Embryonic facial prominence (tissue), 1 donor: Measurements from ENCODE around the gene LEMD2.
"Not testable (repeated sequence)": the region's sequence is repeated elsewhere in the genome, so short reads cannot be mapped to it uniquely, and the experiment has no call there.

Experiments used
- DNase-seq: peaks from one replicate; pipeline ENCODE4 v3.0.0-alpha.2; 2016; ENCODE audit errors: extremely low spot score

LEMD2 gene

DNA sequence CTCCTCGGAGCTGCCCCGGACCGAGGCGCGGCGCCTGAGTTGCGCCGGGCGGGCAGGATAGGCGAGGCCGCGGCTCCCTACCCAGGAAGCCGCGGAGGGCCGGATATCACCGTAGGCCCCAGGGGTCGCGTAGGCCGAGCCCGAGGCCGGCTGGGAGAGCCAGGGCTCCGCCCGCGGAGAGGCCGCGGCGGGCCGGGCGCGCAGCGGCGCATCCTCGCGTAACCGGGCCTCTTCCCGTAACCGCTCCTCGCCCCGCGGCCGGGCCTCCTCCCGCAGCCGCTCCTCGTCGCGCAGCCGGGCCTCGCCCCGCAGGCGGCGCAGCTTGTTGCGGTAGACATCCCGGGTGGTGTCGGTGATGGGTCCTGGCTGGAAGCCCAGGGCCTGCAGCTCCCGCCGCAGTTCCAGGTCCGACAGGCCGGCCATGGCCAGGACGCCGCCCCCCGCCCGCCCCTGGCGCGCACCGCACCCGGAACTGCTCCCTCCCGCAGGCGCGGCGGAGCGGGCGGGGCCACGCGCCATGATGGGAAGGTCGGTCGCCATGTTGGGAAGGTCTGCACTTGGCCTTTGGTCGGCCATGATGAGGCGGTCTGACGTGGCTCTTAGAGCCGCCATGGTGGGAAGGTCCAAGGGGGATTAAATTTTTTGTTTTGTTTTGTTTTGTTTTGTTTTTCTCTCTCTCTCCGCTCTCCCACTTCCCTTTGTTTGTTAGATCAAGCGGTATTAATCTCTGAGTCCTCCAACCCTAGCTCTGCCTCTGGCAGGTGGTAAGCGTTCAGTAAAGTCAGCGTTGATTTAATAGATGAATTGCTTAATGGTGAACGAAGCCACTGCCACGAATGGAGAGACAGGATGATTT is at the start of gene LEMD2:
Gene LEMD2, minus strand, starts transcription at position 437 of the 856 bp plus-strand sequence. Its CDS starts 14 bp downstream, at position 423.
- peak; percentile 81 for DNase-seq

DNA sequence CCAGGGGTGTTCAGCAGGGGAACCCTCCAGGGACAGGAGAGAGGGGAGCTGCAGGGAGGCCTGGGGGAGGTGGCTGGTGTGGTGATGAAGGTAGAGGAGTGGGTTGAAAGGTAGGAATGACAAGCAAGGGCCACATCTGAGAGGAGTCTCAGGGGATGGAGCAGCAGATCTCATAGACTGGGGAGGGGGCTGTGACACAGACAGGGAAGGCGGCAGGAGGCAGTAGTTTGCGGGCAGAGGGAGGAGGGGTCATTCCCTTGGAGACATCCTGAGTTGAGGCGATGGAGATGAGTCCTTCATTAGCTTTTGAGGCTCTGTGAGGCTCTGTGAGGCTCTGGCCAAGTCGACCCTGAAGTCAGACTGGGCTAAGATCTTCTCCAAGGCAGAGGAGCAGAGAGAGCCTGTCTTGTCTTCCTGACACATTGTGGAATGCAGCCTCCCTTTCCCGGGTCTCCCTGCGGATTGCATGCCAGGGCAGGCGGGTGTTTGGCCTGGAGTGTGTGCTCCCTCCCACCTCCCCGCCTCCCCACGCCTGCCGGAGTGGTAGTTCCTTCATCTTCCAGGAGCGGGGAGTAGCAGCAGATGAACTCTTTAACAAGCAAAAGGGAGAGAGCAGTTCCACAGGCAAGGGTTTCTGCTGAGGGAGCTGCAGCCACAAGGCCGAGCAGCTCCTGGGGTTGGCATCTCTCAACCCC is 49.2 kb upstream of the LEMD2 start:
- no peak for DNase-seq

DNA sequence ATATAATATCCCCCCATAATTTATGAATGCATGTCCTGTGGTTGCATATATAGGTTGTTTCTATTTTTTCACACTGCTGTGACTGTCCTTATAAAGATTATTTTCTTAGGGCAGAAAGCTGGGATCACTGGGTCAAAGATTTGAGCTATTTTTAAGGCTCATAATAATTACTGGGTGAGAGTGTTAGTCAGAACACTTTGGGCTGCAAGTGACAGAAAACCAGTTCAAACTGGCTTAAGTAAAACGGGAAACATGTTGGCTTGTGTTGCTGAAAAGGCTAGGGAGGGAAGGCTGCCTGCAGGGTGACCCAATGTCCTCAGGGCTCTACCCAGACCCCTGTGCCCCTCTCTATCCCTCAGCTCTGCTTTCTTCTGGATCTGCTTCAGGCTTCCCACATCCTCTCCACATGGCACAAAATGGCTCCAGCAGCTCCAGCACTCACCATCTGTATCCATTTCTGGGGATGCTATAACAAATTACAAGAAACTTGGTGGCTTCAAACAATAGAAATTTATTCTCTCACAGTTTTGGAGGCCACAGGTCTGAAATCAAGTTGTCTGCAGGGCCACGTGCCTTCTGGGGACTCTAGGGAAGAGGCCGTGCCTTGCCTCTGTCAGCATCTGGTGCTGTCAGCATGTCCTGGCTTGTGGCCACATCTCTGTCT is 48.0 kb upstream of the LEMD2 start:
- DNase-seq: no peak

DNA sequence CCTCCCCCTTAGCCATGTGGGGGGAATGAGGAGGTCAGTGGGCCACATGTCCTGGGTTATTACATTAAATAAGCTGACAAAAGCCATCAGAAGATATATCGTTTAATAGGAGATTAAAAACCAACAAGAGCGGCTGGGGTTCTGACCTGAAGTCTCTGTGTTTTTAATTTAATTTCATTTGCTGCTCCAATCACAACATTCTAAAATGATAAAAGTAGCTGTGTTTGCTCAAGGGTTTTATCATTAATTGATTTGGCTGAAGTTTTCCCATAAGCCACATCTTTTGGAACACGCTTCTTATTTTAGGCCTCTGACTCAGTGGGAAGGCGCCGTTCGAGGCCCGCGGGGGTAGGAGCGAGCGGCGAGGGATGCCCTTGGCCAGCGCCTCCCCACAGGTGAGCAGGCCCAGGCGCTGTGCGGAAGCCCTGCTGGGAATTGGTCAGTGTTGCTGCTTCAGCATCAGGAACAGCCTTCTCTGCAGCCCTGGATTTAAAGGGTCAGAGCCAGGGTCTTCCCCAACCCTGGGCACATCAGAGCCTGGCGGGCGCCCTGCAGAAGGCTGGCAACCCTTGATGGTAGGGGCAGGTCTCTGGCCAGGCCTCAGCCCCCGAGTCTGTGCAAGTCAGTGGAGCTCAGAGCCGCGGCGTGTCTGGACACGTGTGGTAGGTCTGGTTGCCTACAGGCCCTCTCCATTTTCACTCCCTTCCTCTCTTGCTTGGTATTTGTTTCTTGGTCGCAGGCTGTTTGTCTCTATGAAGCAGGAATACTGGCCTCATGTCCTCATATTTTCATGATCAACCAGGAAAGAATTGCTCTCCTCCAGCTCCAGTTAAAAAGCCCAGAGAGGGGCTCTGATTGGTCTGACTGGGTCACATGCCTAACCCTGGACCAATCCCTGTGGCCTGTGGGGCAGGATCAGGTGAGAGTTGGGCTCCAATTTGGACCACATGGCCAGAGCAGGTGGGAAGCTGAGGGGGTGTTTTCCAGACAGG is 45.8 kb upstream of the LEMD2 start:
- DNase-seq: no peak

DNA sequence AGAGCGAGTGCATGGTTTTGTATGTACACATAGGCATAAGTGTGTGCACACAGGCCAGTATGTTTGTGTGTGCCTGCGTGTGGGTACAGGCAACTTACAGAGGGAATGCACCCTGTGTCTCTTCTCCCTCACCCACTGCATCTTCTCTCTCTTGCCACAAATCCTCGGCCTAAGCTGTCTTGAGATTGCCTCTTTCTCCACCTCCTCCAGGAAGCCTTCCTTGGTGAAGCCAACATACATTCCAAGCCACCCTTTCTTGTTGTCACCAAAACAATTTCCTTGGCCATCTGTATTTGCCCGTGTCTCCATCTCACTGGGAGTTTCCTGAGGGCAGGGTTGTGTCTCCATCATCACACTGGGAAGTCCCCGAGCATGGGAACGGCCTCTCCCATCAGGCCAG is 44.7 kb upstream of the LEMD2 start:
- DNase-seq: no peak

DNA sequence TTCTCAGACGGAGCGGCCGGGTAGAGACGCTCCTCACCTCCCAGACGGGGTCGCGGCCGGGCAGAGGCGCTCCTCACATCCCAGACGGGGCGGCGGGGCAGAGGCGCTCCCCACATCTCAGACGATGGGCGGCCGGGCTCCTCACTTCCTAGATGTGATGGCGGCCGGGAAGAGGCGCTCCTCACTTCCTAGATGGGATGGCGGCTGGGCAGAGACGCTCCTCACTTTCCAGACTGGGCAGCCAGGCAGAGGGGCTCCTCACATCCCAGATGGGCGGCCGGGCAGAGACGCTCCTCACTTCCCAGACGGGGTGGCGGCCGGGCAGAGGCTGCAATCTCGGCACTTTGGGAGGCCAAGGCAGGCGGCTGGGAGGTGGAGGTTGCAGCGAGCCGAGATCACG is 43.9 kb upstream of the LEMD2 start:
- DNase-seq: not testable (repeated sequence)

DNA sequence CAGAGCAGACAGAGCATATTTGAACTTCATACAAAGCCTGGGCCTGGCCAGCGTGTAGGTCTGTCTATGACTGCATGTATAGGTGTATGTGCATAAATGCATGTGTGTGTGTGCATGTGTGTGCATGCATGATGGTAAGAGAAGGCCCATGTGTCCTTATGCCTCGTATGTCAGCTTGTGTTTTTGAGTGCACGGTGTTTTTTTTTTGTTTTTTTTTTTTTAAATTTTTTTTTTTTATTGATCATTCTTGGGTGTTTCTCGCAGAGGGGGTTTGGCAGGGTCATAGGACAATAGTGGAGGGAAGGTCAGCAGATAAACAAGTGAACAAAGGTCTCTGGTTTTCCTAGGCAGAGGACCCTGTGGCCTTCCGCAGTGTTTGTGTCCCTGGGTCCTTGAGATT is 42.8 kb upstream of the LEMD2 start:
- DNase-seq: not testable (repeated sequence)

DNA sequence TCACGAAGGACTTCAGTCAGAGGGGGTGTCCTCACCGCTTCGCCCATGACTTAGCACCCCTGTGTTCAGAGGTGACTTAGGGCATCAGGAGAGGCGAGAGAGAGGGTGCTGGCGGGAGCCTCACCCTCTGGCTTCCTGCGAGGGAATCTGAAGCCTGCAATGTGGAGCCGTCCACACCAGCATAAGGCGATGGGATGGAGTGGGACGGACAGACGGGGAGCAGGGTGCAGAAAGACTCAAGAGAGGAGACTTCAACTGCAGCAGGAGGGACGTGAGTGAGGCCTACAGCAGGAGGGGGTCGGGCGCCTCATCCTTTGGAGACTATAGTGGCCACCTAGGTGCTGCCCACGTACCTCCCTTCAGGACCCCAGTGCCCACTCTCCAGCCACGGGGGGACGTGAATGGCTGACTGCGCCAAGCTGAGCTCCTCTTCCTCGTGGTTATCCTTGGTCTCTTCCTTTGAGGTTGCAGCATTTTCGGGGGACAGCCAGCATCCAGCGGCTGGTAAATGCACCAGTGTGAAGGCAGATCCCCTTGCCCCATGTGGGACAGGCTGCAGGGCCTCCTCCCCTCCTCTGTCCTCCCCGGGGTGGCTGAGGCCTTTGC is 41.8 kb upstream of the LEMD2 start:
- no peak for DNase-seq

DNA sequence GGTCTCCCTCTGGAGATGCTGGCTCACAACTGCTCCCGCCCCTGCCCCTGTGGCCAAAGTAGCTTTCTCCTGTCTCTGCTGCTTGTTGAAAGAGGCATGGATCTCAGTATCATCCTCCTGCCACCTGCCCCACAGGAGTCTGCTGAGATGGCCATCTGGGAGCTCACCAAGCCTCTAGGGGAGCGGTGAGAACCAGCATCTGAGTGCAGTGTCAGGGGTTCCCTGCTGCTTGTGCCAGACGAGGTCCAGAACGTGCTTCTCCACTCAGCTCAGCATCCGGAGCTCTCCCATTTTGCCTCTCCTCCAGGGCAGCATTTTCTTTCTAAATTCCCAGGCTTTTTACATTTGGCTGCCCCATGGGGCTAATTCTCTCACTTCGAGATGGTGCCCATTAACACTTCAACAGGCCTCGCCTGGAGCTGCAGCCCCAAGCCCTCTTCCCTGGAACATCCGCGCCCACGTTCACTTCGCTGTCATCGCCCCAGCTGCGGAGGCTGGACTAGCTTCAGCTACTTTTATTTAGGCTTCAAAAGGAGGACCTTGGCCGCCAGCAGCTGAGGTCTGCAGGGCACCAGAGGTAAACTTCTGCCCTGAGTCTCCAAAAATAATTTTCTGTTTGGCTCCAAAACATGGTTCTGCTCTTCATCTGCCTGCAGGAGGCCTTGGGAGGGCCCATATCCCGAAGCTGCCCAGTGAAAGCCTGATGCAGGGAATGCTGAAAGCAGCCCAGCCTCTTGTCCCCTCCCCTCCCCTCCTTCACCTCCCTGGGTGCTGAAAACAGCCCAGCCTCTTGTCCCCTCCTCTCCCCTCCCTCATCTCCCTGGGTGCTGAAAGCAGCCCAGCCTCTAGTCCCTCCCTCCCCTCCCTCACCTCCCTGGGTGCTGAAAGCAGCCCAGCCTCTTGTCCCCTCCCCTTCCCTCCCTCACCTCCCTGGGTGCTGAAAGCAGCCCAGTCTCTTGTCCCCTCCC is 40.1 kb upstream of the LEMD2 start:
- DNase-seq: no peak

DNA sequence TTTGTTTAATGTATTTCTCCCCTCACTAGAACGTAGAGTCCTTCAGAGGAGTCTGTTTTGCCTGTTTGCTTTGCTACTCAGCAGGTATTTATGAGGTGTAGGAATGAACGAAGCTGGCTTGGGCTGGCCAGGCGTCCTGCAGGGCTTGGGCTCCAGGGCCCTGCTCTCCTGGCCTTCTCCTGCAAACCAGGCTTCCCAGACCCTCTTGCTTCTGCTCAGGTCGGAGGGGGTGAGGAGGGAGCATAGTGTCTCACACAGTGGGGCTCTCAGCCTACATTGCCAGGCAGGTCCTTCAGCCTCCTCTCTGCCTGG is 39.5 kb upstream of the LEMD2 start:
- no peak for DNase-seq

DNA sequence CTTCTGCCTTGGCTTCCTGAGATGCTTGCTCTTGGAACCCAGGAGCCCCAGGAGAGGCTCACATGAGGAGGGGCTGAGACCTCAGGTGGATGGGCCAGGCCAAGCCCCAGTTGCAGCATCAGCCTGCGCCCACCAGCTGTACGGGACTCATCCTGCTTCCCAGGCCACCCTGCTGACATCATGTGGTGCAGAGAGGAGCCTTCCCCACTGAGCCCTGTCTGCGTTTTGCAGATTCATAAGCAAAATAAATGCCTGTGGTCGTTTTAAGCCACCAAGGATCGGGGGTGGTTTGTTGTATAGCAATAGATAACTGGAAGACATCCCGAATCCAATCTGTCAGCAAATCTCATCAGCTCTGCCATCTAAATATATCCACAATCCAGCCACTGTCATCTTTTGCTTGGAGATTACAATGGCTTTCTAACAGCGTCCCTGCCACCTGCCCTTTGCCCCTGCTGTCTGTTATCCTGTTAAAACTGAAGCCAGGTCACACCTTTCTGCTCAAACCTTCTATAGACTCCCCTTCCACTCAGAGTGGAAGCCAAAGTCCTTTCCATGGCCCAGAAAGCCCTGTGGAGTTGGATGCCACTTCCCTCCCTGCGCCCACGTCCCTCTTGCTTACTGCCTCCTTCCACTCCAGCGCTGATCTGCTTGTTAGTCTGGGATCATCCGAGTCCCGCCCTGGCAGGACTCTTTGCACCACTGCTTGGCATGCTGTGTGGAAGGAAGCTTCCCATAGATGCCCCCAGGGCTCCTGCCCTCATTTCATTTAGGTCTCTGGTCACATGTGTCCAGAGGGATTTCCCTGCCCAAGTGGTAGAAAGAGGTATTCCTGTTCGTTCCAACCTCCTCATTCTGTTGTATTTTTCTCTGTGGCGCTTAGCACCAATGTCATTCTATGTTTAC is 38.9 kb upstream of the LEMD2 start:
- no peak for DNase-seq

DNA sequence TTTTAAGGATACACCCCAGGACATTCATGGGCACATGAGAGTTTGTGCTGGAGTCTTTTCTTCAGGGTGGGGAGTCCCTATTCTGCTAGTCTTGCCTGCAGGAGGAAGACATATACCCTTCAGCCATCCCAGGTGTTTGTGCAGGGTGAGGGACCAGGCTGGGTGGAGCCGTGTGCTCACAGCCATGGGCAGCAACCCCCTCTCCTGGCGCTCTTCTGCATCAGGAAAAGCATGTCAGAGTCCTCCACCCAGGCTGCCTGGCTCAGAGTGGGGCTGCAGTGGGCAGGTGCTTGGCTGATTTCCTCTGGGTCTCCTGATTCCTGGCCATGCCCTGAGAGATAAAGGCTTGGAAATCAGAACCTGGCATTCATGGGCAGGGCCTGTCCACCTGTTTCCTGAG is 37.6 kb upstream of the LEMD2 start:
- no peak for DNase-seq

DNA sequence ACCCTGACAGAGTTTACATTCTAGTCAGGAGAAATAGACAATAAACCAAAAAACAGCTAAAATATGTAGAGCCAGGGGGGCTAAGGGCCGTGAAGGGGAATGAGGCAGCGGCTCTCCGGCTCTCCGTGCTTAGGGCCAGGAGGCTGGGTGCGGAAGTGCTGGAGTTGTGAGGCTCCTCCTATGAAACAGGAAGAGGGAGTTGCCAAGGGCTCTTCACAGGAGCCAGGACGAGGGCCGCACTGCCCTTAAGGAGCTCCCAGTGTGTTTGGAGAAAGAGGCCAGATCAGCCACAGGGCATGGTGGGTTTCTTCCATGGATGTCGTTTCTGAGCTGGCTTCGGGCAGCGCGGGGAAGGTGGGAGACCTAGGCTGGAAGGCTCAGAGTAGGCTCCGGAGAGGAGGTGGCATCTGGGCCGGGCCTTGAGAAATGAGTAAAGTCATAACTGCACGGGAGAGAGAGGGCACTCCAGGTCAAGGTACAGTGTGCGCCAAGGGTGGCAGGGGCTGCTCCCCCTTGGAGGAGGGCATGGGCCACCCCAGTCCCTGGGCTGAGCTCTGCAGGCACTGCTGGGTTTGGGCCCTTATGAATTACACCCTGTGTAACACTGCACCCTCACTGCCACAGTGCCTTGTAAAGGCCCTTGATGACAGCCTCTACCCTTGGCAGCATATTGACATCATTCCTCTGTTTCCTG is 35.7 kb upstream of the LEMD2 start:
- DNase-seq: no peak

DNA sequence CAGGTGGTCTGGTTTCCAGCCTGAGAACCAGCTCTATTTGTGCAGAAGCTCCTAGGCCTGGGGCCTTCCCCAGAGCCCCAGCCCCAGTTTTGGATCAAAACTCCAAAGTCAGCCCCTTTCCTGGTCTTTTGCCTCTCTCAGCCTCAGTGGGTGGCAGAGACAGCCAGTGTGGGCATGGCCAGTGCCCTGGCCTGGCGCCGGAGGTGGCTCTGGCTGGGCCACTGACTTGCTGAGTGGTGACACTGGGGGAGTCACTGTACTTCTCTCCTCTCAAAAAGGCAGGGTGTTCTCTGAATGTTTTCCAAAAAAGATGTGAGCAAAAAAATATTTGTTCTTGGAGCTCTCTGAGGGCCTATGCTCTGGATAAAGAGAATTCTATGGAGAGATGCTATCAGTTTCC is 34.9 kb upstream of the LEMD2 start:
- no peak for DNase-seq

DNA sequence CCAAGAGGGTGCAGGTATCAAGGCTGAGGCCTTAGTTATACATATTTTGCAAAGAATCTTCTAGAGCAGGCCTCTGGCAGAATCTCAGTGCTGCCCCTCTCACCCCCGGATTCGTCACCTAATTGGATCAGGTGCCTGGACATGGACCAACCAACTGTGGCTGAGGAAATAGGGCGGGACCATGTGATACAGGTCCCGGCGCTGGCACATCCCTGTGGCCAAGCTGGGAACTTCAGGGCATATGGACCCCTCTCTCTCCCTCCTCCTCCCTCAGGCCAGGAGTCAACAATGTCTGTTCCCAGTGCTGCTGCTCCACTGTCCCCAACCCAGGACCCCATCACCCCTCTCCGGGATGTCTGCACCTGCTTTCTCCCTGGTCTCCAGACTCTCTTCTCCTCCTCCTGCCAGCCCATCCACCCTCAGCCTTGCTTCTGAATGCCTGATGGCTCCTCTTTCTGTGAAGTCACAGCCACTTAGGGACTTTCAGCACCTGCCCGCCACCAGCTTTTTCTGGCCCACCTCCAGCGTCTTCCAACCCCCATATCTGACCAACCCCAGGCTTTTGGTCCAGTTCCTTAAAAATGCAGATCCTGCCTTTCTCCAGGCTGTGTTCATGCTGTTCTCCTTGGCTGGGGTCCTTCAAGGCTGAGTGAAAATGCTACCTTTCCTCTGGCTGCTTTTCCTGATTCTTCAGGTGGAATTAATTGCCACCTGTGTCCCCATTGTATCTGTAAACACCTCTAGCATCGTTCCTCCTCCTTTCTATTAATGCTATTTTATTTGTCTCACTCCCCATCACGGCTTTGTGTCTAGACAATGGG is 33.9 kb upstream of the LEMD2 start:
- no peak for DNase-seq

DNA sequence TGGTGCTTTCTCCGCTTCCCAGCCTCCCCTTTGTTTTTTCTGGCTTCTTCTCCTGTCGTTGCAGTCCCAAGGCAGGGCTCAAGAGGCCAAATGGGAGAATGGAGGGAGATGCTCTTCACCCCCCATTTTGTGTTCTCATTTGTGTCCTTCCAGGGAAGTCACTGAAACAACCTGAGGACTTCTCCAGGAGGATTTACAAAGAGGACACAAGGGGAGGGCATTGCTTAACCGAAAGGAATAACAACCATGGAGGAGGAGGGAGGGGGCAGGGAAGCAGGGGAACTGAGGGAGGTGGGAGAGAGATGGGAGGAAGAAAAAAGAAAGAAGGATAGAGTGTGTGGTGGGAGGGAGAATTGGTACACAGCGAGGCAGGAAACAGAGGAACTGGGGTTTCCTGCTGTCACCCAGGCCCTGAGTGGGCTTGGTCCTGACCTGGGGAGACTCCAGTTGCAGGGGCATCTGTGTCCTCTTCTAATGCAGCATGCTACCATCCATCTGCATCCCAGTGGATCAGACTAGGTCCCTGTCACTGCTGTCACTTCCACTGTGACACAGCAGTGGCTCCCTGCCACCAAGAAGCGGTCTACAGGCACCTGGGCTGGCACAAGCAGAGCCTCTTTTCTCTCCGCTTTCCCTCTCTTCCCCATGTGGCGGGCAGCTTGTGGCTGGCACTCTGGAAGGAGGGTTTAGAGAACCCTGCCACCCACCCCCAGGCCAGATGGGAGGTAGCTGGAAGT is 32.0 kb upstream of the LEMD2 start:
- DNase-seq: no peak

DNA sequence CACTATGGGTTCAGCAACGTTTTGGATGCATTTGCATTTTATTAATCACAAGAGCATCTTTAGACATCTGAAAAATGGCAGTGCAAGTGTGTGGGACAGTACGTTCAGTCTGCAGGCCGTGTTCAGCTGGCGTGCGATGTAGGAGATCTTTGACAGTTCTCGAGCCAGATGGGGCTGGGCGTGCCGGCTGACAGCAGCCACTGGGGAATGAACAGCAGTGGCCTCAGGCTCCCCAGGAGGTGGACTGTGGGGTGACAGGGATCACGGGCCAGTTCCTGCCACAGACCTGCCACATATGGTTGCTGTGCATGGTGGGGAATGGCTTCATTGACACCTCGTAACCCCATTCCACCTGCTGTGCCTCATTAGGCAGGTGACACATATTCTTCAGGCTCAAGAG is 31.3 kb upstream of the LEMD2 start:
- no peak for DNase-seq
